IPS-18a (cell line): Measurements from ENCODE around the gene UBN1.

Experiments used
- H3K27ac ChIP-seq: one replicate; pipeline ENCODE4 v1.5.1; 2013; ENCODE audit warnings: low read length
- H3K27me3 ChIP-seq: one replicate; pipeline ENCODE4 v1.6.1; 2013; ENCODE audit warnings: mild to moderate bottlenecking, low read length; ENCODE audit not compliant: control insufficient read depth, insufficient read depth
- H3K36me3 ChIP-seq: one replicate; pipeline ENCODE4 v1.6.1; 2013; ENCODE audit warnings: low read depth, low read length; ENCODE audit not compliant: control insufficient read depth
- H3K4me1 ChIP-seq: one replicate; pipeline ENCODE4 v1.6.1; 2013; ENCODE audit warnings: low read depth, low read length; ENCODE audit not compliant: control insufficient read depth
- H3K4me3 ChIP-seq: one replicate; pipeline ENCODE4 v1.5.1; 2013; ENCODE audit warnings: low read length
- H3K9ac ChIP-seq: one replicate; pipeline ENCODE4 v1.6.1; 2013; ENCODE audit warnings: mild to moderate bottlenecking, low read length, moderate library complexity
- H3K9me3 ChIP-seq: one replicate; pipeline ENCODE4 v1.6.1; 2013; ENCODE audit warnings: low read depth, low read length; ENCODE audit not compliant: control insufficient read depth

The UBN1 gene

GRCh38 chr16:4846503-4846900 is 779 bp upstream of the UBN1 start:
- peaks cover 2% of the 10 kb centered on the region for H3K4me1 ChIP-seq
- H3K9me3 ChIP-seq = no peaks in the 10 kb centered on the region
- H3K27me3 ChIP-seq = no peaks in the 10 kb centered on the region
- no peak overlapping the region for H3K27ac ChIP-seq
- peaks cover 32% of the 10 kb centered on the region for H3K36me3 ChIP-seq
- H3K9ac ChIP-seq = peak overlapping the region; percentile 80
- H3K4me3 ChIP-seq = peak overlapping the region; percentile 81

- Histone ChIP-seq H3K4me1 (peaks cover 2% of the 10 kb centered on the region), H3K27me3 (no peaks in the 10 kb centered on the region), H3K9ac (peak overlapping the region; percentile 37), H3K4me3 (peak overlapping the region; percentile 81), H3K27ac (no peak overlapping the region), H3K36me3 (peaks cover 22% of the 10 kb centered on the region), H3K9me3 (no peaks in the 10 kb centered on the region)
These were observed 700 bp downstream of the UBN1 start for GRCh38 chr16:4847774-4848587.

GRCh38 chr16:4850211-4850610 is 2.9 kb downstream of the UBN1 start:
- peaks cover 2% of the 10 kb centered on the region for H3K4me1 ChIP-seq
- no peak overlapping the region for H3K4me3 ChIP-seq
- no peaks in the 10 kb centered on the region for H3K27me3 ChIP-seq
- H3K36me3 ChIP-seq = peaks cover 14% of the 10 kb centered on the region
- no peaks in the 10 kb centered on the region for H3K9me3 ChIP-seq
- H3K27ac ChIP-seq = no peak overlapping the region
- no peak overlapping the region for H3K9ac ChIP-seq

- Histone ChIP-seq H3K9ac (no peak overlapping the region), H3K36me3 (peaks cover 27% of the 10 kb centered on the region), H3K9me3 (no peaks in the 10 kb centered on the region), H3K27me3 (no peaks in the 10 kb centered on the region), H3K4me1 (no peaks in the 10 kb centered on the region), H3K27ac (no peak overlapping the region), H3K4me3 (no peak overlapping the region)
These were observed 5.1 kb downstream of the UBN1 start for GRCh38 chr16:4852221-4852872.

GRCh38 chr16:4855371-4855770 is 8.1 kb downstream of the UBN1 start:
- H3K9me3 ChIP-seq = no peaks in the 10 kb centered on the region
- H3K27me3 ChIP-seq = no peaks in the 10 kb centered on the region
- H3K4me1 ChIP-seq = no peaks in the 10 kb centered on the region
- H3K4me3 ChIP-seq = no peak overlapping the region
- peaks cover 57% of the 10 kb centered on the region for H3K36me3 ChIP-seq
- H3K9ac ChIP-seq = no peak overlapping the region
- H3K27ac ChIP-seq = no peak overlapping the region

GRCh38 chr16:4855804-4856203 is 8.5 kb downstream of the UBN1 start:
- H3K27ac ChIP-seq = no peak overlapping the region
- H3K9me3 ChIP-seq = no peaks in the 10 kb centered on the region
- H3K36me3 ChIP-seq = peaks cover 61% of the 10 kb centered on the region
- H3K27me3 ChIP-seq = no peaks in the 10 kb centered on the region
- no peak overlapping the region for H3K4me3 ChIP-seq
- H3K9ac ChIP-seq = no peak overlapping the region
- no peaks in the 10 kb centered on the region for H3K4me1 ChIP-seq

GRCh38 chr16:4859190-4859899 is 12.1 kb downstream of the UBN1 start:
- H3K4me1 ChIP-seq = no peaks in the 10 kb centered on the region
- no peaks in the 10 kb centered on the region for H3K9me3 ChIP-seq
- no peak overlapping the region for H3K27ac ChIP-seq
- no peaks in the 10 kb centered on the region for H3K27me3 ChIP-seq
- peaks cover 73% of the 10 kb centered on the region for H3K36me3 ChIP-seq
- H3K4me3 ChIP-seq = no peak overlapping the region
- no peak overlapping the region for H3K9ac ChIP-seq

- H3K9me3 ChIP-seq = no peaks in the 10 kb centered on the region
- H3K4me1 ChIP-seq = no peaks in the 10 kb centered on the region
- no peak overlapping the region for H3K27ac ChIP-seq
- H3K27me3 ChIP-seq = no peaks in the 10 kb centered on the region
- no peak overlapping the region for H3K9ac ChIP-seq
- peaks cover 76% of the 10 kb centered on the region for H3K36me3 ChIP-seq
- no peak overlapping the region for H3K4me3 ChIP-seq
These were observed 12.6 kb downstream of the UBN1 start for GRCh38 chr16:4859900-4860255.

GRCh38 chr16:4860727-4861342 is 13.6 kb downstream of the UBN1 start:
- Histone ChIP-seq H3K27me3 (no peaks in the 10 kb centered on the region), H3K27ac (no peak overlapping the region), H3K4me1 (no peaks in the 10 kb centered on the region), H3K4me3 (no peak overlapping the region), H3K36me3 (peaks cover 68% of the 10 kb centered on the region), H3K9ac (no peak overlapping the region), H3K9me3 (no peaks in the 10 kb centered on the region)

GRCh38 chr16:4862639-4863038 is 15.4 kb downstream of the UBN1 start:
- Histone ChIP-seq H3K4me3 (no peak overlapping the region), H3K27ac (no peak overlapping the region), H3K9ac (no peak overlapping the region), H3K27me3 (no peaks in the 10 kb centered on the region), H3K36me3 (peaks cover 54% of the 10 kb centered on the region), H3K9me3 (no peaks in the 10 kb centered on the region), H3K4me1 (no peaks in the 10 kb centered on the region)

- Histone ChIP-seq H3K9ac (no peak overlapping the region), H3K4me3 (no peak overlapping the region), H3K27me3 (no peaks in the 10 kb centered on the region), H3K9me3 (no peaks in the 10 kb centered on the region), H3K4me1 (no peaks in the 10 kb centered on the region), H3K27ac (no peak overlapping the region), H3K36me3 (peaks cover 40% of the 10 kb centered on the region)
These were observed 17.4 kb downstream of the UBN1 start for GRCh38 chr16:4864728-4865127.
